ENCODE results near the gene CYREN.

Gene CYREN

DNA sequence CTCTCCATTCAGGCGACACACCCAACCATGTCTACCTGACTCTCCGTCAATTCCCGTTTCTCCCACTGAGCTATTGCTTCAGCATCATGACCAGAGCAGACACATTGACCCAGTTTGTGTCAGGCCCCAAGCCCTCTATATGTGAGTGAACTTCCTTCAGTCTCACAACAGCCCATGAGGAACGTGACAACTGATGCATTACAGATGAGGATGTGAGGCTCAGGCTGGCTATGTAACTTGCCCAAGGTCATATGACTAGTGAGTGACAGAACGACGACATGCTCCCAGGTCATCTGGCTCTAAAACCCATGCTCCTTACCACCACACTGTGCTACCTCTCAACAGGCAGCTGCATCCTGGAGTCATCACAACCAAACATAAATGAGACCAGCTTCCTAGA, 19.0 kb downstream of the CYREN start:
- peak overlapping the region; percentile 12; the same call in 1 of the 2 replicates for H3K4me3 ChIP-seq (ENCODE audit: low read depth, low read length)
- TF ChIP-seq, protein P1, sequence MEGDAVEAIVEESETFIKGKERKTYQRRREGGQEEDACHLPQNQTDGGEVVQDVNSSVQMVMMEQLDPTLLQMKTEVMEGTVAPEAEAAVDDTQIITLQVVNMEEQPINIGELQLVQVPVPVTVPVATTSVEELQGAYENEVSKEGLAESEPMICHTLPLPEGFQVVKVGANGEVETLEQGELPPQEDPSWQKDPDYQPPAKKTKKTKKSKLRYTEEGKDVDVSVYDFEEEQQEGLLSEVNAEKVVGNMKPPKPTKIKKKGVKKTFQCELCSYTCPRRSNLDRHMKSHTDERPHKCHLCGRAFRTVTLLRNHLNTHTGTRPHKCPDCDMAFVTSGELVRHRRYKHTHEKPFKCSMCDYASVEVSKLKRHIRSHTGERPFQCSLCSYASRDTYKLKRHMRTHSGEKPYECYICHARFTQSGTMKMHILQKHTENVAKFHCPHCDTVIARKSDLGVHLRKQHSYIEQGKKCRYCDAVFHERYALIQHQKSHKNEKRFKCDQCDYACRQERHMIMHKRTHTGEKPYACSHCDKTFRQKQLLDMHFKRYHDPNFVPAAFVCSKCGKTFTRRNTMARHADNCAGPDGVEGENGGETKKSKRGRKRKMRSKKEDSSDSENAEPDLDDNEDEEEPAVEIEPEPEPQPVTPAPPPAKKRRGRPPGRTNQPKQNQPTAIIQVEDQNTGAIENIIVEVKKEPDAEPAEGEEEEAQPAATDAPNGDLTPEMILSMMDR (IDR thresholded peaks at IDR 0.05; ENCODE audit: insufficient read depth, low read depth, low read length, missing control alignments): no peak
- DNase-seq (ENCODE audit: low read depth): peak; percentile 45

DNA sequence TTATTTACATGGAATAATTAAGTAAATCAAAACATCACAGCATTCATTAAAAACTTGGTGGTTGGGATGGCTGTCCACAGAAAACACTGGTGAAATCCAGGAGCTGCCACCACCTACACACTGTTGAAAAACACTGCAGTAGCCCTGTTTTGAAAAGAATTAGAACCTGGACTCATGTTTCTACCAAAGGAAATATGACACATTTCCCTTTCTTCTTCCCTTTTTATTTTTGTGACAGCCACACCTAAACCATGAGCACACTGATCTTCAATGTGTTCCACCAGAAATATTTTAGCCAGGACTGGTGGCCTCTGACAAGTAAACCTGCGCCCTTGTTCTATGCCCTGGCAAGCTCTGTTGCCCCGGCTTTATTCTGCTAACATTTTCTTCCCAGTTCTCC, 19.4 kb downstream of the CYREN start:
- DNase-seq (ENCODE audit: low read depth): no peak
- peak overlapping the region; percentile 87 for H3K4me3 ChIP-seq (ENCODE audit: low read depth, low read length)
- TF ChIP-seq, protein P1 (IDR thresholded peaks at IDR 0.05; ENCODE audit: insufficient read depth, low read depth, low read length, missing control alignments): no peak

DNA sequence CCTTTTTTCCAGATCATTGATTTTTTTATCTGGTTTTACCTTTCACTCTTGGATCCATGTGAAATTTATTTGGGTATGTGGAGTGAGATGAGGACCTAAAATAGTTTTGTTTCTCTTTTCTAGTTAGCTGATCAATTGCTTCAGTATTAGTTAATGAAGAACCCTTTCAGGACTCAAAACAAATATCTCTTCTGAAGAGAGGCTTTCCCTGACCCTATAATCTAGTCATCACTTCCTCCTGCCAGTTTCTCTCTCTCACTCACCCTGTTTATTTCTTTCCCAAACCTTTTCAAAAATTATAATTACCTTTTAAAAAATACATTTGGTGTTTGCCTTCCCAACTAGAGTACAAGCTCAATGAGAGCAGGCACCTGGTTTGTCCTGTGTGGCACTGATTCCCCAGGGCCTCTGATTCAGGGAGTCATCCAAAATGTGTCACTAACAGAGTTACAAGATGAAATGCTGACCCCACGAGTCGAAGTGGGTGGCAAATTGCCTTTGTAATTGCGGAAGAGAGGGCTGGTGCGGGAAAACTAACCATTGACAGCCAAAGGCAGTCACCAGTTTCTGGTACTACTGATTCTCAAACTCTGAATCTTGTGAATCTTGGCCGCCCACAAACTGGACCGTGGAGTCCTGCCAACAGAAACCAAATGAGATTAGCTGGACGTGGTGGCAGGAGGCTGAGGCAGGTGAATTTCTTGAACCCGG, 20.3 kb downstream of the CYREN start:
- TF ChIP-seq, protein P1 (IDR thresholded peaks at IDR 0.05; ENCODE audit: insufficient read depth, low read depth, low read length, missing control alignments): no peak
- peak overlapping the region; percentile 87 for H3K4me3 ChIP-seq (ENCODE audit: low read depth, low read length)
- no peak for DNase-seq (ENCODE audit: low read depth)

DNA sequence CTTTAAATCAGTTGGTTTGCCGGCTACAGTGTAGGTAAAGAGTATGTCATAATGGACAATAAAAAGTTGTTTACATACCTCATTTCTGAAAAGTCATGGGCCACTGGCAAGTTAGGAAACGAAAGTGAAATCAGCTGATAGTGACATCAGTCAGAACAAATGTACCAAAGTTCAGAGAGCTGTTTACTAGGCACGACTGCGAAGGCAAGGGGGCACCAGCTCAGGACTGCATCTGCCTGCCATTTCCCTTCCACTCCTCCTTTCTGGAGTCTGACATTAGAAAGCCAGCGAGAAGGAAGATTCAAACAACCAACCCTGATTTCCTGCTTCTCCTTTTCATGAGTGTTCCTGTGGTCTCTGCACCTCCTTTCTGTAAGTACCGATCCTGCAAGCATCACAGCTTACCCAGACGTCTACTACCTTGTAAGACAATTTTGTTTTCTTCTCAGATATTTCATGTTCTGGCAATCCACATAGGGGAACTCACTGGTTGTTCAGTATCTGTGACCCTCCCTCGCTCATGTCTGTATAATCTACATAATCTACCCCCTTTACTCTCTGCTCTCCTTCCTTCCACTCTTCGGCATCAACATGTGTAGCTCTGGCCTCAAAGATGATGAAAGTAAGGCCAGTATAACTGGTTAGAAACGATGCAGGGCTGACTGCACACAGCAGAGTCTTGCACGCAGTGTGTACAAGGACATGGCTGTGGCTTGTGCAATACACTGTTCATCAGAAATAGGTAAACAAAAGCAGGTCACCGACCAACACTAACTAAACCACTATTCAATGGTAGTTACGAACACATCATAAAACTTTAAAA, 22.4 kb downstream of the CYREN start, which contains the start of gene TMEM140:
Gene TMEM140 (plus strand): TSS at position 174 of the 823 bp plus-strand sequence. CDS start 16,370 bp downstream, outside the sequence.
- TF ChIP-seq, protein P1 (IDR thresholded peaks at IDR 0.05; ENCODE audit: insufficient read depth, low read depth, low read length, missing control alignments): no peak
- peak; percentile 84 for DNase-seq (ENCODE audit: low read depth)
- H3K4me3 ChIP-seq (ENCODE audit: low read depth, low read length): peak within 1 kb of the TSS; percentile 87

DNA sequence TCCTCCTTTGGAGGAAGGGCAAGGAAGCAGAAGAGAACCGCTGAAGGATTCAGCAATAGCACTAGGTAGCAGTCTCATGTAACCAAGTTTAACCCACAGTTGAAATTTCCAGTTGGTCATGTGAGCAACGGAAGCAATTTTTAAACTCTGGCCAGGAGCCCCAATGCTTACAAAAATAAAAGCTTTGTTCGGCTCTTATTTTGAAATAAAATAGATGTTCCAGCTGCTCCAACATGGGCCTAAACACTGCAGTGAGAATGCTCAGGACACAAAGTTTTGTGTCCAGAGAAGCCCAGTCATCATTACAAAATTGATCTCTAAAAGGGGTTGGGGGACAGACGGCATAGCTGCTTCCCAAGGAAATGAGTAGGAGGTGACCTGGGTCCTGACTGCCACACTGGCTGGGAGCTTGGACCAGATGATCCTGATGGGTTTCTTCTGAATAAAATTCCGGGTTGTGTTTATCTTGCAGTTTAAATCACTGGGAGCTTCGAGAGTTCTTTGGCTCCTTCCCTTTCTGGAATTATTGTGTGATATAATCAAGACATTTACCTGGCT, 23.1 kb downstream of the CYREN start:
- DNase-seq (ENCODE audit: low read depth): no peak
- TF ChIP-seq, protein P1 (IDR thresholded peaks at IDR 0.05; ENCODE audit: insufficient read depth, low read depth, low read length, missing control alignments): no peak
- H3K4me3 ChIP-seq (ENCODE audit: low read depth, low read length): peak overlapping the region; percentile 87

DNA sequence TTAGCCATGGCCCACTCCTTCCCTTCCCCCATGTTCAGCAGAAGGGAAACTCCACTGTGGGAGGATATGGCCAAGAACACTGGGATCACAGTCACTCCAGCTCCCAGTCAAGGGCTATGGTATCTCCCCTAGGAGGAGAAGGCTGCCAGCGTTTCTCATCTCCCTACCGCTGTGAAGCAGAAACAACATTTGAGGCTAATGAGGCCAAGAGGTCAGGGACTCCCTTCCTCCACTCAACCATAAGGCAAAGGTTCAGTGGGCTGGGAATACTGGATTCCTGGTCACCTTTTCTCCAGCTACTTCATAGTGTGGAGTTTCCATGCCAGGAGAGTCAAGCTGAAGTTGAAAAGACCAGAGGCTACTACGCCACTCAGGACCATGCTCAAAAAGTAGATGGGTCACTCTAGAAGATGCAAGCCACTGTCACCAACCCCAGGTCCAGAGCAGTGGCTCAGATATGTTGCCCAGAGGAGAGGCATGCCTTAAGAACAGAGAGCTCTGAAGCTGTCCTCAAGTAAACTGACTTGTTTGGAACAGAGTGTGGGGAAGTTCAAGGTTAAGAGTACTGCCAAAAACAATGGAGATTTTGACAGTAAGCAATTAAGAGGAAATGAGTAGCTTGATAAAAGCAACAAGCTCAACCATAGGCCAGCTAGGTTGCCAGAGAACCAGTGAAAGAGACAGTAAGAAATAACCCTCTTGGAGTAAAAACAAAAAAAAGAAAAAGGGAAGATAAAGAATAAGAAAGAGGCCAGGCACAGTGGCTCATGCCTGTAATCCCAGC, 26.4 kb downstream of the CYREN start:
- DNase-seq (ENCODE audit: low read depth): no peak
- H3K4me3 ChIP-seq (ENCODE audit: low read depth, low read length): no peak overlapping the region
- TF ChIP-seq, protein P1 (IDR thresholded peaks at IDR 0.05; ENCODE audit: insufficient read depth, low read depth, low read length, missing control alignments): no peak
